ENCODE data around the gene LLGL2. TPM values are rescaled to one million over a fixed set of nuclear protein-coding genes. Genes with fewer than 3 reads are reported as not detected.

Gene LLGL2
- total RNA-seq, 2 donors from 2014 or later, result 401 to 497 TPM

- H3K27ac ChIP-seq, result peak overlapping the region; percentile 81
- H3K9ac ChIP-seq (ENCODE audit: low read depth in 2 of 2, low read length in 2 of 2), result peak overlapping the region; percentile 53 to 81
- peak; percentile 74 for DNase-seq
- intact Hi-C loops (cut with DNase I), result no loop called here
- no peaks in the 10 kb centered on the region for H3K36me3 ChIP-seq
- H3K4me3 ChIP-seq, result peak overlapping the region; percentile 1
- no peaks in the 10 kb centered on the region for H3K9me3 ChIP-seq
- peaks cover 10% of the 10 kb centered on the region for H3K4me1 ChIP-seq
- H3K27me3 ChIP-seq, result no peaks in the 10 kb centered on the region
- TF ChIP-seq, protein P1, sequence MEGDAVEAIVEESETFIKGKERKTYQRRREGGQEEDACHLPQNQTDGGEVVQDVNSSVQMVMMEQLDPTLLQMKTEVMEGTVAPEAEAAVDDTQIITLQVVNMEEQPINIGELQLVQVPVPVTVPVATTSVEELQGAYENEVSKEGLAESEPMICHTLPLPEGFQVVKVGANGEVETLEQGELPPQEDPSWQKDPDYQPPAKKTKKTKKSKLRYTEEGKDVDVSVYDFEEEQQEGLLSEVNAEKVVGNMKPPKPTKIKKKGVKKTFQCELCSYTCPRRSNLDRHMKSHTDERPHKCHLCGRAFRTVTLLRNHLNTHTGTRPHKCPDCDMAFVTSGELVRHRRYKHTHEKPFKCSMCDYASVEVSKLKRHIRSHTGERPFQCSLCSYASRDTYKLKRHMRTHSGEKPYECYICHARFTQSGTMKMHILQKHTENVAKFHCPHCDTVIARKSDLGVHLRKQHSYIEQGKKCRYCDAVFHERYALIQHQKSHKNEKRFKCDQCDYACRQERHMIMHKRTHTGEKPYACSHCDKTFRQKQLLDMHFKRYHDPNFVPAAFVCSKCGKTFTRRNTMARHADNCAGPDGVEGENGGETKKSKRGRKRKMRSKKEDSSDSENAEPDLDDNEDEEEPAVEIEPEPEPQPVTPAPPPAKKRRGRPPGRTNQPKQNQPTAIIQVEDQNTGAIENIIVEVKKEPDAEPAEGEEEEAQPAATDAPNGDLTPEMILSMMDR (IDR thresholded peaks at IDR 0.05), result no peak
Observed at GRCh38 chr17:75611851-75612429, 86.4 kb downstream of the LLGL2 start.

- H3K9ac ChIP-seq (ENCODE audit: low read depth in 2 of 2, low read length in 2 of 2), result peak overlapping the region in 1 of 2 donors; percentile 43
- intact Hi-C loops (cut with DNase I), result no loop called here
- H3K4me1 ChIP-seq, result peaks cover 15% of the 10 kb centered on the region
- no peak overlapping the region for H3K4me3 ChIP-seq
- H3K9me3 ChIP-seq, result no peaks in the 10 kb centered on the region
- TF ChIP-seq, protein P1 (IDR thresholded peaks at IDR 0.05), result no peak
- no peaks in the 10 kb centered on the region for H3K27me3 ChIP-seq
- DNase-seq, result no peak
- no peak overlapping the region for H3K27ac ChIP-seq
- H3K36me3 ChIP-seq, result no peaks in the 10 kb centered on the region
Observed at GRCh38 chr17:75612906-75613626, 87.6 kb downstream of the LLGL2 start.

DNA sequence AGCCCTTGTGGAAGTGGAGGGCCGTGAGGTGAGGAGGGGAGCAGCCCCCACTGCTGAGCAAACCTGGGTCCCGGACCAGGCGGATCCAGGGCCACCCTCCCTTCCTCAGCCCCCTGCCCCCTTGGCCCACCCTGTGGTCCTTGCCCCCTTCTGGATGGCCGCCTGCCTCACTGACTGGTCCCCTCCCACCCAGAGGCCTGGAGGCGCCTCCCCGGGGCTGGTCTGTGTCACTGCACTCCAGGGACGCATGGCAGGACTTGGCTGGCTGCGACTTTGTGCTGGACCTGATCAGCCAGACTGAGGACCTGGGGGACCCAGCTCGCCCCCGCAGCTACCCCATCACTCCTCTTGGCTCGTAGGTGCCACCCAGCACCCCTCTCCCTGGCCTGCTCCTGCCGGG, 88.5 kb downstream of the LLGL2 start:
- no peak overlapping the region for H3K9ac ChIP-seq (ENCODE audit: low read depth in 2 of 2, low read length in 2 of 2)
- intact Hi-C loops (cut with DNase I), result no loop called here
- TF ChIP-seq, protein P1 (IDR thresholded peaks at IDR 0.05), result no peak
- no peak overlapping the region for H3K27ac ChIP-seq
- DNase-seq, result no peak
- no peaks in the 10 kb centered on the region for H3K27me3 ChIP-seq
- peaks cover 15% of the 10 kb centered on the region for H3K4me1 ChIP-seq
- H3K9me3 ChIP-seq, result no peaks in the 10 kb centered on the region
- H3K4me3 ChIP-seq, result no peak overlapping the region
- H3K36me3 ChIP-seq, result no peaks in the 10 kb centered on the region

DNA sequence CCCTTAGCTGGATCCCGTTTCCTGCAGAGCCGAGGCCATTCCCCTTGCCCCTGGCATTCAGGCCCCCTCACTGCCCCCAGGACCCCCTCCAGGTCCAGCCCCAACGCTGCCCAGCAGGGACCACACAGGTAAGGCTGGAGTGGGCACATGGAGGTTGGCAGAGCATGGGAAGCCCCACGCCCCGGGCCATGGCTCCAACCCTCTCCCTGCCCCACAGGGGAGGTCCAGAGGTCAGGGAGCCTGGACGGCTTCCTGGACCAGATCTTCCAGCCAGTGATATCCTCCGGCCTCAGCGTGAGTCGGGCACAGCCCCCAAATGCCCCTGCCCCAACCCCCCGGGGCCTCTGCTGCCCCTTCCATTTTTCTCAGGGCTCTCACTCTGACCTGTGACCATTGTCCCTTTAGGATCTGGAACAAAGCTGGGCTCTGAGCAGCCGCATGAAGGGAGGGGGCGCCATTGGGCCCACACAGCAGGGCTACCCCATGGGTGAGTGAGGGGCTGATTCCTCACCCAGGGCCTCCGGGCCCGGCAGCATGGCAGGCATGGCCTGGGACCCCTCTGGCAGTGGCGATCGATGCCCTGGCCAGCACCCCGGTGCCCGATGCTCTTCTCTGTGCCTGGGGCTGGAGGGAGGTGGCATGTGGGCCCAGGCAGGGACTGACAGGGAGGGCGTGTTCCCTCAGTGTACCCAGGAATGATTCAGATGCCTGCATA, 89.2 kb downstream of the LLGL2 start:
- Histone ChIP-seq H3K27ac (no peak overlapping the region), H3K36me3 (no peaks in the 10 kb centered on the region), H3K4me1 (peaks cover 15% of the 10 kb centered on the region), H3K27me3 (no peaks in the 10 kb centered on the region), H3K9me3 (no peaks in the 10 kb centered on the region), H3K4me3 (no peak overlapping the region), H3K9ac (ENCODE audit: low read depth in 2 of 2, low read length in 2 of 2) (no peak overlapping the region)
- DNase-seq, result no peak
- TF ChIP-seq, protein P1 (IDR thresholded peaks at IDR 0.05), result no peak
- intact Hi-C loops (cut with DNase I), result no loop called here

DNA sequence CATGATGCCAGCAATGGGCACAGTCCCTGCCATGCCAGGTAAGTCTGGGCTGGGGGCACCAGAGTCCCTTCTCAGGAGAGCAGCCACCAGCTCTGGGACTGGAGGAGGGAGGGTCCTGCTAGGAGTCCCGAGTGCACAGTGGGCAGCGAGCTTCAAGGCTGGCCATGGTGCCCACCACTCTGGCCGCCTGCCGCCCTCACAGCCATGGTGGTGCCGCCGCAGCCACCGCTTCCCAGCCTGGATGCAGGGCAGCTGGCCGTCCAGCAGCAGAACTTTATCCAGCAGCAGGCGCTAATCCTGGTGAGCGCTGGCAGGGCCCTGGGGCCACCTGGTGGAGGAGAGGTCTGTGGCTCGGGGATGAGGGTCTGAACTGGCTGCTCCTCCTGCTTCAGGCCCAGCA, 89.8 kb downstream of the LLGL2 start:
- Histone ChIP-seq H3K4me1 (peaks cover 11% of the 10 kb centered on the region), H3K27ac (no peak overlapping the region), H3K36me3 (no peaks in the 10 kb centered on the region), H3K9me3 (no peaks in the 10 kb centered on the region), H3K4me3 (no peak overlapping the region), H3K9ac (ENCODE audit: low read depth in 2 of 2, low read length in 2 of 2) (no peak overlapping the region), H3K27me3 (no peaks in the 10 kb centered on the region)
- intact Hi-C loops (cut with DNase I), result no loop called here
- no peak for DNase-seq
- TF ChIP-seq, protein P1 (IDR thresholded peaks at IDR 0.05), result no peak
